ENCODE measurements around the gene MBOAT1.
"Not testable (repeated sequence)": the region's sequence is repeated elsewhere in the genome, so short reads cannot be mapped to it uniquely, and the experiment has no call there.

MBOAT1 gene

GRCh38 chr6:20169786-20170185 lies 42.5 kb downstream of the MBOAT1 start:
- no peak for DNase-seq (ENCODE audit: low read depth)

- no peak for DNase-seq (ENCODE audit: low read depth)
These were observed 43.1 kb downstream of the MBOAT1 start for GRCh38 chr6:20169119-20169557.

- no peak for DNase-seq (ENCODE audit: low read depth)
These were observed 43.6 kb downstream of the MBOAT1 start for GRCh38 chr6:20168690-20169089.

GRCh38 chr6:20167601-20168000 lies 44.7 kb downstream of the MBOAT1 start:
- DNase-seq (ENCODE audit: low read depth), result no peak

GRCh38 chr6:20166210-20166609 lies 46.1 kb downstream of the MBOAT1 start:
- no peak for DNase-seq (ENCODE audit: low read depth)

- DNase-seq (ENCODE audit: low read depth), result no peak
These were observed 49.8 kb downstream of the MBOAT1 start for GRCh38 chr6:20162515-20162914.

- DNase-seq (ENCODE audit: low read depth), result no peak
These were observed 51.6 kb downstream of the MBOAT1 start for GRCh38 chr6:20160541-20161283.

GRCh38 chr6:20159781-20160540 lies 52.3 kb downstream of the MBOAT1 start:
- DNase-seq (ENCODE audit: low read depth), result no peak

- DNase-seq (ENCODE audit: low read depth), result no peak
These were observed 53.2 kb downstream of the MBOAT1 start for GRCh38 chr6:20159098-20159497.

- DNase-seq (ENCODE audit: low read depth), result no peak
These were observed 53.6 kb downstream of the MBOAT1 start for GRCh38 chr6:20158676-20159075.

GRCh38 chr6:20156824-20157223 lies 55.4 kb downstream of the MBOAT1 start:
- DNase-seq (ENCODE audit: low read depth), result no peak

- no peak for DNase-seq (ENCODE audit: low read depth)
These were observed 57.5 kb downstream of the MBOAT1 start for GRCh38 chr6:20154753-20155152.

- DNase-seq (ENCODE audit: low read depth), result no peak
These were observed 59.1 kb downstream of the MBOAT1 start for GRCh38 chr6:20153194-20153593.

- no peak for DNase-seq (ENCODE audit: low read depth)
These were observed 63.8 kb downstream of the MBOAT1 start for GRCh38 chr6:20148433-20148832.

GRCh38 chr6:20147469-20147868 lies 64.8 kb downstream of the MBOAT1 start:
- no peak for DNase-seq (ENCODE audit: low read depth)

GRCh38 chr6:20146831-20147230 lies 65.4 kb downstream of the MBOAT1 start:
- DNase-seq (ENCODE audit: low read depth), result not testable (repeated sequence)

GRCh38 chr6:20146291-20146690 lies 66.0 kb downstream of the MBOAT1 start:
- DNase-seq (ENCODE audit: low read depth), result no peak

GRCh38 chr6:20142866-20143265 lies 69.4 kb downstream of the MBOAT1 start:
- DNase-seq (ENCODE audit: low read depth), result no peak

GRCh38 chr6:20141931-20142330 lies 70.3 kb downstream of the MBOAT1 start:
- no peak for DNase-seq (ENCODE audit: low read depth)

- not testable (repeated sequence) for DNase-seq (ENCODE audit: low read depth)
These were observed 72.9 kb downstream of the MBOAT1 start for GRCh38 chr6:20139127-20139963.

GRCh38 chr6:20137837-20138236 lies 74.4 kb downstream of the MBOAT1 start:
- no peak for DNase-seq (ENCODE audit: low read depth)

GRCh38 chr6:20137240-20137639 lies 75.0 kb downstream of the MBOAT1 start:
- DNase-seq (ENCODE audit: low read depth), result no peak

All from activated T-helper 1 cell treated with Interleukin-2 at 50 U/mL for 16 hours (primary cell).